ENCODE results near the gene TTC12. TPM values are rescaled to one million over a fixed set of nuclear protein-coding genes. Genes with fewer than 3 reads are reported as not detected.

TTC12 gene
- total RNA-seq, 1 donor = 21.4 TPM

- no peak overlapping the region for H2AFZ ChIP-seq (ENCODE audit: low read length)
- H3K4me2 ChIP-seq (ENCODE audit: insufficient read depth, low read length) = no peak overlapping the region
- H3K27me3 ChIP-seq (ENCODE audit: insufficient read depth, low read length) = peaks cover 27% of the 10 kb centered on the region
- H3K27ac ChIP-seq (ENCODE audit: low read depth, low read length) = no peak overlapping the region
- DNase-seq (ENCODE audit: insufficient read length, low spot score, missing footprints) = peak; percentile 15
- no peaks in the 10 kb centered on the region for H3K36me3 ChIP-seq (ENCODE audit: insufficient read depth, low read length)
- no peaks in the 10 kb centered on the region for H3K4me1 ChIP-seq (ENCODE audit: insufficient read depth, low read length)
- H3K79me2 ChIP-seq (ENCODE audit: insufficient read depth, low read length) = no peaks in the 10 kb centered on the region
- no peak for TF ChIP-seq CTCF (IDR thresholded peaks at IDR 0.05; ENCODE audit: extremely low read depth, low read depth, low read length)
- no peak overlapping the region for H3K4me3 ChIP-seq (ENCODE audit: insufficient read depth, low read length)
- no peaks in the 10 kb centered on the region for H3K9me3 ChIP-seq (ENCODE audit: low read depth, low read length)
- H4K20me1 ChIP-seq (ENCODE audit: insufficient read depth, low read length) = no peaks in the 10 kb centered on the region
Measured at GRCh38 chr11:113408887-113409286, 94.5 kb downstream of the TTC12 start.

DNA sequence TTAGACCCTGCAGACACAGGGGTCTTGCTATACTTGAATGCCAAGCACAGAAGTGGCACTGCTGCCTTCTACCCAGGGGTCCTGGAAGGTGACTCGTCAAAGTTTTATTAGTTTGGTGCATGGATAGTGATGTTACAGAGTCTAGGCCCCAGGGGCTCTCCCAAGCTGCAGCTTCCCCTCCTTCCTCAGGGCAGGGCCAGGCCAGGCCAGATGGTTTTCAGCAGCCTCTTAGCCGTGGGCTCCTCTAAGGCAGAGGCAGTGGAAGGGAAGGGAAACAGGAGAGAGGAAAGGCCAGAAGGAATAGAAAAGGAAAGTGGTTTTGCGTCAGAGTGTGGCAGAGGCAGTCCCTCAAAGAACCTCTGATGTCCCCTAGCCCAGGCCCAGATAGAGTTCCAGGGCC, 95.1 kb downstream of the TTC12 start:
- no peak overlapping the region for H3K4me3 ChIP-seq (ENCODE audit: insufficient read depth, low read length)
- H3K27ac ChIP-seq (ENCODE audit: low read depth, low read length) = no peak overlapping the region
- no peaks in the 10 kb centered on the region for H3K4me1 ChIP-seq (ENCODE audit: insufficient read depth, low read length)
- no peak overlapping the region for H2AFZ ChIP-seq (ENCODE audit: low read length)
- no peaks in the 10 kb centered on the region for H3K36me3 ChIP-seq (ENCODE audit: insufficient read depth, low read length)
- no peak for TF ChIP-seq CTCF (IDR thresholded peaks at IDR 0.05; ENCODE audit: extremely low read depth, low read depth, low read length)
- DNase-seq (ENCODE audit: insufficient read length, low spot score, missing footprints) = peak; percentile 62
- no peaks in the 10 kb centered on the region for H4K20me1 ChIP-seq (ENCODE audit: insufficient read depth, low read length)
- peaks cover 21% of the 10 kb centered on the region for H3K27me3 ChIP-seq (ENCODE audit: insufficient read depth, low read length)
- no peaks in the 10 kb centered on the region for H3K9me3 ChIP-seq (ENCODE audit: low read depth, low read length)
- no peak overlapping the region for H3K4me2 ChIP-seq (ENCODE audit: insufficient read depth, low read length)
- no peaks in the 10 kb centered on the region for H3K79me2 ChIP-seq (ENCODE audit: insufficient read depth, low read length)

- H3K9me3 ChIP-seq (ENCODE audit: low read depth, low read length) = no peaks in the 10 kb centered on the region
- no peak overlapping the region for H3K27ac ChIP-seq (ENCODE audit: low read depth, low read length)
- peak; percentile 77 for DNase-seq (ENCODE audit: insufficient read length, low spot score, missing footprints)
- H3K79me2 ChIP-seq (ENCODE audit: insufficient read depth, low read length) = no peaks in the 10 kb centered on the region
- H3K4me1 ChIP-seq (ENCODE audit: insufficient read depth, low read length) = no peaks in the 10 kb centered on the region
- H3K4me3 ChIP-seq (ENCODE audit: insufficient read depth, low read length) = no peak overlapping the region
- H3K4me2 ChIP-seq (ENCODE audit: insufficient read depth, low read length) = no peak overlapping the region
- H3K36me3 ChIP-seq (ENCODE audit: insufficient read depth, low read length) = no peaks in the 10 kb centered on the region
- no peak overlapping the region for H2AFZ ChIP-seq (ENCODE audit: low read length)
- no peak for TF ChIP-seq CTCF (IDR thresholded peaks at IDR 0.05; ENCODE audit: extremely low read depth, low read depth, low read length)
- no peaks in the 10 kb centered on the region for H4K20me1 ChIP-seq (ENCODE audit: insufficient read depth, low read length)
- H3K27me3 ChIP-seq (ENCODE audit: insufficient read depth, low read length) = peaks cover 14% of the 10 kb centered on the region
Measured at GRCh38 chr11:113410414-113411135, 96.2 kb downstream of the TTC12 start.

GRCh38 chr11:113411536-113411935, 97.2 kb downstream of the TTC12 start:
- Histone ChIP-seq H4K20me1 (ENCODE audit: insufficient read depth, low read length) (no peaks in the 10 kb centered on the region), H3K4me2 (ENCODE audit: insufficient read depth, low read length) (no peak overlapping the region), H3K9me3 (ENCODE audit: low read depth, low read length) (no peaks in the 10 kb centered on the region), H3K79me2 (ENCODE audit: insufficient read depth, low read length) (no peaks in the 10 kb centered on the region), H2AFZ (ENCODE audit: low read length) (no peak overlapping the region), H3K4me1 (ENCODE audit: insufficient read depth, low read length) (no peaks in the 10 kb centered on the region), H3K4me3 (ENCODE audit: insufficient read depth, low read length) (no peak overlapping the region), H3K27ac (ENCODE audit: low read depth, low read length) (no peak overlapping the region), H3K36me3 (ENCODE audit: insufficient read depth, low read length) (no peaks in the 10 kb centered on the region), H3K27me3 (ENCODE audit: insufficient read depth, low read length) (peaks cover 14% of the 10 kb centered on the region)
- peak; percentile 58 for DNase-seq (ENCODE audit: insufficient read length, low spot score, missing footprints)
- no peak for TF ChIP-seq CTCF (IDR thresholded peaks at IDR 0.05; ENCODE audit: extremely low read depth, low read depth, low read length)

Measured in osteoblast (primary cell).